Measurements from ENCODE around the gene HTR5A.
A peak's percentile ranks its signal among the peaks of the same experiment; 100 is the strongest.
"Not testable (repeated sequence)": the region's sequence is repeated elsewhere in the genome, so short reads cannot be mapped to it uniquely, and the experiment has no call there.

HTR5A gene

DNA sequence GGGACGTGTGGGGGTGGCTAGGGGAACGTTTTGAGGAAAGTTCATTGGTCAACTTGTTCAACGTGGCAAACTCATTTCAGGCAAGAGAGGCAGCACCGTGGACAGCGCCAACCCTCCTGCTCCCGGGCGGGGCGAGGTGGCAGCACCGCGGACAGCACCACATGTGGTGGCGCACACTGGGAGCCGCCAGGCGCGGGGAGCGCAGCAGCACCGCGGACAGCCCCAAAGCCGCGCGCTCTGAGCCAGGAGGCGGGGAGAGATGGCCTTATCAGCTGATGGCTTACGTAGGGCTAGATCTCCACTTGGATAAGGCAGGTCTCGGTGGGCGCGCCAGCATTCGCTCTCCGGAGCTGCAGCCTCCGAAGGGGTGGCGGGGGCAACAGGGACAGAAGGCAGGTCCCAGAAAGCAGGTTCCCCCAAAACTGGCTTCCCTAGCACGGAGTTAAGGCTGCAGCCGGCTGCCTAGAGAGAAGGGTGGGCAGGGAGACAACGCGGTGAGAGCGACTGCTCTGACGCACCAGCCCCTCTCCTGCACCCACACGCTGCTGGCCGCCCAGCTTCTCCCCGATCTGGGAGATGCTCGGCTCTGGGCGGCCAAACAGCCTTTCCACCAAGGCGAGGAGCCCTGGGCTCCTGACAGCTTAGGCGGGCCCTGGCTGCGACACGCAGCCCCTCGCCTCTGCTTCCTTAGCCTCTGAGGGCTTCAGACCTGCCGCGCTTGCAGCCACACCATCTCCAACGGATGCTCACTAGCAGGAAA, at the start of gene HTR5A:
HTR5A (plus strand) TSS at position 333 of the 760 bp plus-strand sequence. CDS start 576 bp downstream, outside the sequence.
- DNase-seq (ENCODE audit: insufficient read length, low spot score): peak; percentile 64
- TF ChIP-seq POLR2A (IDR thresholded peaks at IDR 0.05; ENCODE audit: low read depth, low read length): no peak
- FAIRE-seq: no peak

DNA sequence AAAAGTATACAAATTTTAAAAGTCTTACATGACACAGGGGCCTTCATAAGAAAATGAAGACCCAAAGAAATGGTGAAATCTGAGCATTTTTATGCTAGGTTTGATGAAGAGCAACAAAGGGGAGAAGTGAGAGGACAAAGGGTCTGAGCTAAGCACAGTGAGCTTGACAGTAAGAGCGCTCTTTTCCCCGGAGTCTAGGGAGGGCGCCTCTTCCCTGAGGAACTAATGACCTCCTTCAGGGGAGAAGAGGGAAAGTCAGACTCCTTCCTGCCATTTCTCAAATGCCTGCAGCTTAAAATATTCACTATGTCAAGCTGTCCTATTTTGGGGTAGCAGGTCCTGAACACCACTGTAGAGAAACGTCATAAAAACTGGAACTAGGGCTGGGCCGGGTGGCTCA, 49.1 kb upstream of the HTR5A start:
- FAIRE-seq: no peak
- DNase-seq (ENCODE audit: insufficient read length, low spot score): no peak
- no peak for TF ChIP-seq POLR2A (IDR thresholded peaks at IDR 0.05; ENCODE audit: low read depth, low read length)

DNA sequence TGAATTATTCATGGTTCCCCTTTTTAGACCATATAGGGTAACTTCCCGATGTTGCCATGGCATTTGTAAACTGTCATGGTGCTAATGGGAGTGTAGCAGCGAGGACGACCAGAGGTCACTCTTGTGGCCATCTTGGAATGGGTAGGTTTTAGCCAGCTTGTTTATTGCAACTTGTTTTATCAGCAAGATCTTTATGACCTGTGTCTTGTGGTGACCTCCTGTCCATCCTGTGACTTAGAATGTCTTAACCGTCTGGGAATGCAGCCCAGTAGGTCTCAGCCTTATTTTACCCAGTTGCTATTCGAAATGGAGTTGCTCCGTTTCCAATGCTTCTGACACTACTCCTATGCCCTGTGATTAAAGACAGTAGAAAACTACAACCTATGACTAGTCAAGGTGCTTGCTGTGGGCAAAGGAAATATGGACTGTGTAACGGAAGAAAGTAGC, 48.4 kb upstream of the HTR5A start:
- no peak for TF ChIP-seq POLR2A (IDR thresholded peaks at IDR 0.05; ENCODE audit: low read depth, low read length)
- DNase-seq (ENCODE audit: insufficient read length, low spot score) (no peak), FAIRE-seq (no peak)

DNA sequence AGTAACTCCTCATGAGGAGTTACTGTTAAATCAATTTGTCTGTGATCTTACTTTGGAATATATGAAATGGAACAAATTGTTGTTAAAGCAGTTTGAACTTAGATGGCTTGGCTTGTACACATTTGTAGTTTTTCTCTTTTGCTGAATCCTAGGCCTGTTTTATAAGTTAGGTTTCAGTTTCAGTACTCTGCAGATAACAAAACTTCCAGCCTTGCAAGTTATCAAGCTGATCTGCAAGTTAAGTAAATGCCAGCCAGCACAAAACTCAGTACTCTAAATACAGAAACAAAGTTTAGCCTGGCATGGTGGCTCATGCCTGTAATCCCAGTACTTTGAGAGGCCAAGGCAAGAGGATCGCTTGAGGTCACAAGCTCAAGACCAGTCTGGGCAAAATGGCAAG, 42.2 kb upstream of the HTR5A start:
- FAIRE-seq: no peak
- no peak for DNase-seq (ENCODE audit: insufficient read length, low spot score)
- TF ChIP-seq POLR2A (IDR thresholded peaks at IDR 0.05; ENCODE audit: low read depth, low read length): no peak

DNA sequence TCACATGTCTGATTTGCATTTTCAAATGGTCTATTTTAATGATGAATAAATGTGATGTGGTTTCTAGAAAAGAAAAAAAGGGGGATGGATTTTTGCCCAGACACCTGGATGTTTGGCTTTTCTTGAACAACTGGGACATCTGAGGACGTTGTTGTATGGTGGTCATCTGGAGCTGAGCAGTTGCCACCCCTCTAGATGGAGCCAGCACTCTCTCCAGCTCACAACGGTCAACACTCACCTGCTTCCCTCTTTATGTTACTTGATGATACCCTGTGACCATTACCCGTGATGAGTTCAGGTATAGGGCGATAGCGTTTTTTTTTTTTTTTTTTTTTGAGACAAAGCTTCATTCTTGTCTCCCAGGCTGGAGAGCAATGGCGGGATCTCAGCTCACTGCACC, 37.1 kb upstream of the HTR5A start:
- no peak for FAIRE-seq
- no peak for DNase-seq (ENCODE audit: insufficient read length, low spot score)

DNA sequence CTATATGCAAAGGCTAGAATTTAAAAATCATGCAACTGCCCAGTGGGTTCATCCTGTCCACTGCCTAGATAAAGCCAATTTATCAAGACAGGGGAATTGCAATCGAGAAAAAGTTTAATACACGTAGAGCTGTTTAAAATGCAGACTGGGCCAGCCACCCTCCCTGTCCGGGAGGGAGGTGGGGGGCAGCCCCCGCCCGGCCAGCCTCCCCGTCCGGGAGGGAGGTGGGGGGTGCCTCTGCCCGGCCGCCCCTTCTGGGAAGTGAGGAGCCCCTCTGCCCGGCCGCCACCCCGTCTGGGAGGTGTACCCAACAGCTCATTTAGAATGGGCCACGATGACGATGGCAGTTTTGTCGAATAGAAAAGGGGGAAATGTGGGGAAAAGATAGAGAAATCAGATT, 35.6 kb upstream of the HTR5A start:
- FAIRE-seq: not testable (repeated sequence)

More for the DNA sequence above, 37.1 kb upstream of the HTR5A start:
- no peak for TF ChIP-seq POLR2A (IDR thresholded peaks at IDR 0.05; ENCODE audit: low read depth, low read length)

DNA sequence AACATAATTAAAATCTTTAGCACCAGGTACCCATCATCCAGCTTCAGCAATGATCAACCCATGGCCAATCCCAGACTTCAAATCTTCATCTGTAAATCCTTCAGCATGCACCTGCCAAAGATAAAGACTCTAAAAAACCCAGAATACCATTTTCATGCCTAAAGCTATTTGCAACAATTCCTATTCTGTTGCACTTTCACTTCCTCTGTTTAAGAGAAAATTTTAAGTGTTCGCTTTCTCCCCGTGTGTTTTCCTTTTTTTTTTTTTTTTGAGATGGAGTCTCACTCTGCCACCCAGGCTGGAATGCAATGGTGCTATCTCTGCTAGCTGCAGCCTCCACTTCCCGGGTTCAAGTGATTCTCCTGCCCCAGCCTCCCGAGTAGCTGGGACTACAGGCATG, 31.8 kb upstream of the HTR5A start:
- DNase-seq (ENCODE audit: insufficient read length, low spot score) (no peak), FAIRE-seq (no peak)
- TF ChIP-seq POLR2A (IDR thresholded peaks at IDR 0.05; ENCODE audit: low read depth, low read length): no peak

More for the DNA sequence above, 35.6 kb upstream of the HTR5A start:
- DNase-seq (ENCODE audit: insufficient read length, low spot score): not testable (repeated sequence)

DNA sequence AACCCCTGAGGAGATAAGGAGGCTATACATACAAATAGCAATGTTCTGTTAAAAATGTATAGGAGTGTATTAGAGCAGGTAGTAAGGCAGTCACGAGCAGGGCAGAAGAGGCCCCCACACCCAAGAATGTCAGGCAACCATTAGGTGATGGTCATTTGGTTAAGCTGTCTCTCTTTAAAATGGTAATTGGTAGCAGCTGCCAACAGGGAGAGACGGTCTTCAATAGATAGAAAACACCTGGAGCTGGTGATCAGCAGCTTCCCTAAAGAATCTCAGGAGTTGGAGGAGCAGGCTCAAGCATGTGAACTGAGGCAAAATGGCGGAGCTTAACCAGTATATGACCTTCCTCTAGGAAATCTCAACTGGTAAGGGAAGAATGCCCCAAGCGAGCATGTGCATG, 26.4 kb upstream of the HTR5A start:
- TF ChIP-seq POLR2A (IDR thresholded peaks at IDR 0.05; ENCODE audit: low read depth, low read length): no peak
- DNase-seq (ENCODE audit: insufficient read length, low spot score): no peak
- FAIRE-seq: no peak

DNA sequence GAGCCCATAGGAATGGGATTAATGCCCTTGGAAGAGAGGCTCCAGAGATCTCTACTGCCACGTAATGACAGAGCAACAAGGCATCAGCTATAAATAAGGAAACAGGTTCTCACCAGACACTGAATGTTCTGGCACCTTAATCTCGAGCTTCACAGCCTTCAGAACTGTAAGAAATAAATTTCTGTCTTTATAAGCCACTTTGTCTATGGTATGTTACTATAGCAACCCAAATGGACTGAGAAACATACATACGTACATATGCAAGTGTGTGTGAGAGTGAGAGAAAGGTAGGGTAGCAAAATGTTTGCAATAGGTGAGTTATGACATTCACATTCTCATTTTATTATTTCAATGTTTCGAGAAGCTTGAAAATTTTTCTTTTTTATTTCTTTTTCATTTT, 22.1 kb upstream of the HTR5A start:
- FAIRE-seq: no peak

DNA sequence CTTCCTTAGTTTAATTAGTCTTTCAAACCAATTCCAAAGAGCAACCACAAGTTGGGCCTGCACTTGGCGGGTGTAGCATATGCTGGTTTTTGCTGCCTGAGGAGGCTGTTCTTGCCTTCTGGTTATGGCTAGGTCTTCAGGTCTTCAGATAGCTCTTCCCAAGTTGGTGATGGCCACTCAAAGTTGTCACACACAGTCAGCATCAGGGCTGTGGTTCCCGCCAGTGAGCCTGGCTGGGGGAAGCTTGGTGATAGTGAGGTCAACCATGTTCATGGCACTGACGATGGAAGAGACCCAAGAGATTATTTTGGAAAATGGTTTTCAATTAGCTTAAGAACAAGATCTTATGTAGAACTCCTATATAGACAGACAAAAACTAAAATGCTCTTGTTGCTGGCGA, 18.8 kb upstream of the HTR5A start:
- FAIRE-seq (no peak), DNase-seq (ENCODE audit: insufficient read length, low spot score) (no peak)
- no peak for TF ChIP-seq POLR2A (IDR thresholded peaks at IDR 0.05; ENCODE audit: low read depth, low read length)

More for the DNA sequence above, 22.1 kb upstream of the HTR5A start:
- no peak for DNase-seq (ENCODE audit: insufficient read length, low spot score)
- TF ChIP-seq POLR2A (IDR thresholded peaks at IDR 0.05; ENCODE audit: low read depth, low read length): no peak

DNA sequence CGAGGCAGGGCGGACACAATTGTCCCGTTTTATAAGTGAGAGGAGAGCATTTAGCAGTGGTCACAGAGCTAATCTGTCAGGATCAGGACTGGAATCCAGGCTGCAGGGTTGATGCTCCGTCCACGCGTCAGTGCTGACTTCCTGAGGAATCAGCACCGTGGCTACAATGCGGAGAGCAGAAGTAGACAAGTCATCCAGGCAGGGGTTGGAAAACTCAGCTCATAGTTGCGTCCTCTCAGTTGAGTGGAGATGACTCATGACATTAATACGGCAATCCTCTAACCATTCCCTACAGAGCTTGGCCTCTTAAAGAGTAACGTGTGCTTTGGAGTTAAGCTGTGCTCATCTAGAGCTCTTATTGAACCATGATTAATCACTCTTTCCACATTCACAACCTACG, 17.1 kb upstream of the HTR5A start:
- FAIRE-seq (no peak), DNase-seq (ENCODE audit: insufficient read length, low spot score) (peak; percentile 43)
- TF ChIP-seq POLR2A (IDR thresholded peaks at IDR 0.05; ENCODE audit: low read depth, low read length): no peak

DNA sequence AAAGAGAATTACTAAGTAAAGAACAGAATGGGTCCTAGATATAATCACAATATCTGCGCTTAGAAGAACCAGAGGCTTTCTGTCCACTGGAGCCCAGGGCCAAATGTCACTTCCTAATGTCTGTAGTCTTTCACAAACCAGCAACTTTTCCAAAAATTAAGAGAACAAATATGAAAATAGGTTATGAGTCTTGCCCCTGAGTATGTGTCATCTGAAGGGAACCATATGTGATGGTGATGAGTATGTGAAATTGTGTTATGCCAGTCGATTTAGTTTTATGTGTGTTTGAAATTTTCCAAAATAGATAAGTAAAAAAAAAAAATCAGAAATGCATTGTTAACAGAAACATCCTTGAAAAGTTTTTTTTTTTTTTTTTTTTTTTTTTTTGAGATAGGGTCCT, 15.4 kb upstream of the HTR5A start:
- FAIRE-seq (no peak), DNase-seq (ENCODE audit: insufficient read length, low spot score) (no peak)
- TF ChIP-seq POLR2A (IDR thresholded peaks at IDR 0.05; ENCODE audit: low read depth, low read length): no peak

DNA sequence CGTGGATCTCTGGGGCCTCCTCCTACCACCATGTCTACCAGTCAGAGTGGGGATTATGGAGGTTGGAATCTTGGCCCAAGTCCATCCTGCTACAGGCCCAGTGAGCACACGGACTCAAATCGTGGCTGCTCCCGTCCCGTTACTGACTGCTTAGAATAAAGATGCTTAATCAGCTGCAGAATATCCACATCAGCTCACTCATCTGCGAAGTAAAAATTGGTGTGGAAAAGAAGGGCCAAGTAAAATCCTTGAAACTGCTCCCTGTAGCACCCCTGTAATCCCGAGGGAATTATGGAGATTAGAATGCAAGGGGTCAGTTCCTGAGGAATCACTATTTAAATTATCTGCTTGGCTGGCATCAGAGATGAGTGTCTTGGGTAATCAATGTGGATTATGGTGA, 13.0 kb upstream of the HTR5A start:
- no peak for TF ChIP-seq POLR2A (IDR thresholded peaks at IDR 0.05; ENCODE audit: low read depth, low read length)
- no peak for DNase-seq (ENCODE audit: insufficient read length, low spot score)
- FAIRE-seq: no peak

DNA sequence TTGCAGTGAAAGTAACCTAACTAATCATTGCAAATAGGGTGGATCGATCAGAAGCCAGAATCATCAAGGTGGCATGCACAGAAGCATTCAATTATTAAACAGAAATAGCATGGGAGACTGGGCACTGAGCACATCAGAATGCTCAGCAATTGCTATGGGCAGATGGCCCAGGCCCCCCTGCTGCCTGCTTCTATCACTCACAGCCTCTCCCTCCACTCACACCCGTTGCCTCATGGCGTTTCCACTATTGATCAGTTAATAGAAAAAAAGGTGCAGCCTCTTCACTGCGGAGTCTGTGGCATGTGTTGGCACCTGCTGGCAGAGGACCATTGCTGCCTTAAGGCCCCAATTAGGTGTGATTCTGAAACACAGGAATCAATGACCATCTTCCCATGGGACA, 11.2 kb upstream of the HTR5A start:
- DNase-seq (ENCODE audit: insufficient read length, low spot score): no peak
- FAIRE-seq: no peak
- TF ChIP-seq POLR2A (IDR thresholded peaks at IDR 0.05; ENCODE audit: low read depth, low read length): no peak

DNA sequence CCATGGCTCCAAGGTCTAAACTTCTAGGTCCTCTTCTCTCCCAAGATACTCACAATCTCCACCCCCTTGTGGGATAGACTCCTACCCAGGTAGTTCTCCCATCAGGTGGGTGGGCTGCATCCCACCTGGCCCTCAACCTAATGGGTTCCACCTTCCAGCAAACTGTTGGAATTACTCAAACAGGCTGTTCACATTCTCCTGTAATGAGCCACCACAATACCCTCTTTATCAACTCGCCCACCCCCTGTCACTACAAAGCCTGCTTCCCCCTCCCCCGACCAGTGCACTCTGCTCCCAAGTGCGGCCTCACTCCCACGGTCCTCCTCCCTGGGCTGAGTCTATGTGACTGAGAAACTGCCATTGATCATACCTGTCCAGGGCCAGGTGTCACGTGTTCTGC, 10.4 kb upstream of the HTR5A start:
- FAIRE-seq: no peak
- no peak for DNase-seq (ENCODE audit: insufficient read length, low spot score)
- no peak for TF ChIP-seq POLR2A (IDR thresholded peaks at IDR 0.05; ENCODE audit: low read depth, low read length)
